Bronchial epithelial cell (primary cell): ENCODE data around the gene ENO2. TPM values are rescaled to one million over a fixed set of nuclear protein-coding genes. Genes with fewer than 3 reads are reported as not detected.
A peak's percentile ranks its signal among the peaks of the same experiment; 100 is the strongest.

Experiments
- DNase-seq: peaks from one replicate; pipeline ENCODE4 v3.0.0-alpha.2; 2010; ENCODE audit warnings: low read depth
- FAIRE-seq: peaks from 2 replicates; lab custom pipeline; 2011; peaks lifted over from hg19 to GRCh38; lab: Jason Lieb, UNC
- H3K27me3 ChIP-seq: 2 replicates; pipeline ENCODE4 v1.5.1; 2011; ENCODE audit warnings: low read length; ENCODE audit not compliant: control insufficient read depth, insufficient read depth
- H3K36me3 ChIP-seq: 2 replicates; pipeline ENCODE4 v1.5.1; 2011; ENCODE audit warnings: low read length; ENCODE audit not compliant: control insufficient read depth, insufficient read depth
- H3K4me3 ChIP-seq: 2 replicates; pipeline ENCODE4 v1.5.1; 2011; ENCODE audit warnings: mild to moderate bottlenecking, low read depth, low read length, control low read depth
- total RNA-seq: library from RNA; depleted of rRNA; stranded (reverse); fragments of >200 nt; gene quantifications from 2 replicates; pipeline ENCODE4 v1.2.1, GENCODE V29; 2014
- TF ChIP-seq, protein P1 (sequence below): IDR thresholded peaks from 2 replicates; pipeline ENCODE4 v1.5.1; 2011; ENCODE audit warnings: mild to moderate bottlenecking, moderate library complexity, low read length, control low read depth, inconsistent platforms; ENCODE audit not compliant: insufficient read depth, severe bottlenecking

The ENO2 gene
- total RNA-seq, 1 donor from 2014 or later, result 9.0 TPM

DNA sequence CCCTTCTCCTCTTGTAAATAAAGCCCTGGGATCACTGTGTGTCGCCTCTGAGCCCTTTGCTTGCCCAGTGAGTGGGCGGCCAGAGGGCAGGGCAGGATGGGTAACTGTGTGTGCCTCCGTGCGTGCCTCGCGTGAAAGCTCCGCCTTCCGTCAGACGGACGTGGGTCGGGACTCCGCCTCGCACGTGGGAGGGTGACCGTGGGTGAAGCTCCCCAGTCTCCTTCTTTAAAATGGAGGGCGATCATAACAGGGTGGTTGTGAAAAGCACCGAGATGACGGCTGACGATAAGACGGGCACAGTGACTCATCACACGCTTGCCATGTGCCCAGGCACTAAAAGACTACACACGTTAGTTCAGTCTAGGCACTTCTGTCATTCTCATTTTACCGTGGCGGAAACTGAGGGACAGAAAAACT, 46.9 kb downstream of the ENO2 start:
- Histone ChIP-seq H3K36me3 (peaks cover 21% of the 10 kb centered on the region), H3K27me3 (no peaks in the 10 kb centered on the region), H3K4me3 (no peak overlapping the region)
- TF ChIP-seq, protein P1, sequence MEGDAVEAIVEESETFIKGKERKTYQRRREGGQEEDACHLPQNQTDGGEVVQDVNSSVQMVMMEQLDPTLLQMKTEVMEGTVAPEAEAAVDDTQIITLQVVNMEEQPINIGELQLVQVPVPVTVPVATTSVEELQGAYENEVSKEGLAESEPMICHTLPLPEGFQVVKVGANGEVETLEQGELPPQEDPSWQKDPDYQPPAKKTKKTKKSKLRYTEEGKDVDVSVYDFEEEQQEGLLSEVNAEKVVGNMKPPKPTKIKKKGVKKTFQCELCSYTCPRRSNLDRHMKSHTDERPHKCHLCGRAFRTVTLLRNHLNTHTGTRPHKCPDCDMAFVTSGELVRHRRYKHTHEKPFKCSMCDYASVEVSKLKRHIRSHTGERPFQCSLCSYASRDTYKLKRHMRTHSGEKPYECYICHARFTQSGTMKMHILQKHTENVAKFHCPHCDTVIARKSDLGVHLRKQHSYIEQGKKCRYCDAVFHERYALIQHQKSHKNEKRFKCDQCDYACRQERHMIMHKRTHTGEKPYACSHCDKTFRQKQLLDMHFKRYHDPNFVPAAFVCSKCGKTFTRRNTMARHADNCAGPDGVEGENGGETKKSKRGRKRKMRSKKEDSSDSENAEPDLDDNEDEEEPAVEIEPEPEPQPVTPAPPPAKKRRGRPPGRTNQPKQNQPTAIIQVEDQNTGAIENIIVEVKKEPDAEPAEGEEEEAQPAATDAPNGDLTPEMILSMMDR, result no peak
- DNase-seq (peak; percentile 76), FAIRE-seq (no peak)

DNA sequence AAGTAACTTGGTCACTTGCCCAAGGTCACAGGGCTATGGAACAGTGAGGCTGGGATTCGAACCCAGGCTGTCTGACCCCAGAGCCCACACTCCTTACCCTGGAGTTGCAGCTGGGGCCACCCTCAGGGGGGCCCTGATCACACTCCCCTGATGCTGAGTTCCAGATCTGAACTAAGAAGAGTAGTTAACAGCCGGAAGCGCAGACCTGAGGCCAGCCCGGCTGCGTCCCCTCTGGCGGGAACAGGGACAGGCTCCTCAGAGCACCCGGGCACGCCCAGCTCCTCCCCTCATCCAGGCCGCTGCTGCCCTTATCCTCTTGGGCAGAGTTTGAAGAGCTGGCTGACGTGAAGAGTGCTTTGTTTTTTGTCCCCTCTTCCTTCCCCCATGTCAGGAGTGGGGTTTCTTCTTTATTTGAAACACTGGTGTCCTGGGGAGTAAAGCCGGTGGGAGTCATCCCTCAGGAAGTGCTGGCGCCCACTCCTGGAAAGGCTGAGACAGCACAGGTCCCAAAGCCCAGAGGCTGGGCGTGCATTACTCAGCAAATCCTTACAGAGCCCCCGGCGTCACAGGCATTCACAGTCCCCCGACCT, 47.4 kb downstream of the ENO2 start:
- Histone ChIP-seq H3K4me3 (peak overlapping the region; percentile 88), H3K36me3 (peaks cover 21% of the 10 kb centered on the region), H3K27me3 (no peaks in the 10 kb centered on the region)
- FAIRE-seq (no peak), DNase-seq (peak; percentile 69)
- TF ChIP-seq, protein P1, result peak; percentile 52

DNA sequence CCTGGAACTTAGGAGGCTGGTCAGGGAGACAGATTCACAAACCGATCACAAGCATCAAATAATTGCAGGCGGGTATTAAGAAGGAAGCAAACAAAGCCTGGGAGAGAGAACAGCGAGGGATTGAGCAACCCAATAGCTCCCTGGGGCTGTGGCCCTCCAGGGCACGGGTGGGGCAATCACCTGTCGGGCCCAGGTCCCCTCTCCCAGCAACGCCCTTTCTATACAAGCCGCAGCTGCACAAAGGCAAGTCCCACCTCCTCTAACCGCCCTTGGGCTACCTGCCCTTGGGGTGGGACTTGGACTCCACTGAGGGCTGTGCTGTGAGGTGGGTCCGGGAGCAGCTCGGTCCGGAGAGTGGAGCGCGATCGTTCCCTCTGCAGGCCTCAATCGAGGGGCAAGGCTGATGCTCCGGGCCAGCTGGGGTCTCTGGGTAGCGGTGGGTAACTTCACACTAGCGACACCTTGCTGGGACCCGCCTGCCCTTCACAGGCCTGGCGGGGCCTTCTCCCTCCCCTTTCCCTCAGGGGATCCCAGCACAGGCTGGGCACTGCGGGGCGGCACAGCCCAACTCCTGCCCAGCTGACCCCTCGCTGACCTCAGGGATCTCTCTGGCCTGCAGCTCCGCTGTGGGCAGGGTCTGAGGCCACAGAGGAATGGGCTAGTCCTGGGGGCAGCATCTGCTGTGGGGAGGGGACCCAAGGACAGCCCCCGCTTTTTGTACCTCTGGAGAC, 48.1 kb downstream of the ENO2 start:
- Histone ChIP-seq H3K27me3 (no peaks in the 10 kb centered on the region), H3K4me3 (peak overlapping the region; percentile 88), H3K36me3 (peaks cover 19% of the 10 kb centered on the region)
- DNase-seq (no peak), FAIRE-seq (no peak)
- TF ChIP-seq, protein P1, result no peak

DNA sequence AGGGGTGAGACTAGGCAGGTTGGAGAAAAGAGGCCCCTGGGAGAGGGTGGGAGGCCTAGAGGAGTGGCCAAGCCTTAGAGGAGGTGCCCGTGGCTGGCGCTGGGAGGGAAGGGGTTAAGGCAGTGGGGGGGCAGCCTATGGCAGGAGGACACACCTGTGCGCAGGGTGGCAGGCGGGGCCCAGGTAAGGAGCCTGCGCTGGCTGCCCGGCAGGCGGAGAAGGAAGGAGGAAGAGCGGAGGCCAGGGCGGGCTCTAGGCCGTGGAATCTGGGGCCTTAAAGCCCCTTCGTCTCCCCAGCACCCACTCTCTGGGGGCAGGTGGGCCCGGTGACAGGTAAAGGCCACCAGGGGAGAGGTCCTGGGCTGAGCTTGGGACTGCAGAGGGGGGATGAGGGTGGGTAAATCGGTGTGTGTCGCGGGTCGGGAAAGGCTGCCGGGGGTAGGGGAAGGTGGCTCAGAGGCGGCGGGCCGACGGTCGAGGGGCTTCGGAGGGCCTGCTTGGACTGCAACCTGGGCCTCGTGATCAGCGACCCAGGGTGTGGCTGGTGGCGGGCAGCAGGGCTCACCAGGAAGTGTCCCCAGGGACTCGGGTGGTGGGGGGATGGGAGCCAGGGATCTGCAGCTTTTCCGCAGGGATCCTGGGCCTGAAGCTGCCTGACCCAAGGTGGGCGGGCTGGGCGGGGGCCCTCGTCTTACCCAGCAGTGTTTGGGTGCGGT, 48.8 kb downstream of the ENO2 start:
- Histone ChIP-seq H3K27me3 (no peaks in the 10 kb centered on the region), H3K36me3 (peaks cover 22% of the 10 kb centered on the region), H3K4me3 (peak overlapping the region; percentile 88)
- TF ChIP-seq, protein P1, result peak; percentile 35
- DNase-seq, result peak; percentile 77
- FAIRE-seq, result no peak

DNA sequence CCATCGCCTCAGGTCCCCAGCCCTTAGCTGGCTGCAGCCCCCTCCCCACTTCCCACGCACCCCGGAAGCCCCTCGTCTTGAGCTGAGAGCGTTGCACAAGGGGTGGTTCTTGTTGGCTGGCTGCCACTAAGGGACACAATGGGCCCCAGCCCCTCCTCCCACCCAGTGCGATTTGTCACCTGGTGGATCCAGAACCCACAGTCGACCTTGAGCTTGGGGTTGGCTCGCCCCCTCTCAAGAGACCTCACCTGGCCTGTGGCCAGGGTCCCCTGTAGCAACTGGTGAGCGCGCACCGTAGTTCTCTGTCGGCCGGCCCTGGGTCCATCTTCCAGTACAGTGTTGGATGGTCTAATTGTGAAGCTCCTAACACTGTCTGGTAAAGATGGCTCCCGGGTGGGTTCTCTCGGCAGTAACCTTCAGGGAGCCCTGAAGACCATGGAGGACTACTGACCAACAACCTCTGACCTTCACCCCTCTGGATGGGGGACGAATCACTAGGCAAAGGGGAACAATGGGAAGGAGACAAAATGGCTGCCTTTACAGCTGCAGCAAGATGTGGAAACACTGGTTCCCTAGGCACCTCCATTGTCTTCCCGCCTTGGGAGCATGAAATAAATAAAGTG, 49.5 kb downstream of the ENO2 start:
- no peaks in the 10 kb centered on the region for H3K27me3 ChIP-seq
- H3K4me3 ChIP-seq, result peak overlapping the region; percentile 88
- FAIRE-seq, result no peak
- no peak for DNase-seq
- peaks cover 23% of the 10 kb centered on the region for H3K36me3 ChIP-seq
- TF ChIP-seq, protein P1, result no peak
